NCI-H1436 (cell line): Measurements from ENCODE around the gene CALM3.
"Not testable (repeated sequence)": the region's sequence is repeated elsewhere in the genome, so short reads cannot be mapped to it uniquely, and the experiment has no call there.

ENCODE experiments used
- DNase-seq: peaks from one replicate; lab custom pipeline; 2025; lab: John Stamatoyannopoulos, UW

The CALM3 gene

DNA sequence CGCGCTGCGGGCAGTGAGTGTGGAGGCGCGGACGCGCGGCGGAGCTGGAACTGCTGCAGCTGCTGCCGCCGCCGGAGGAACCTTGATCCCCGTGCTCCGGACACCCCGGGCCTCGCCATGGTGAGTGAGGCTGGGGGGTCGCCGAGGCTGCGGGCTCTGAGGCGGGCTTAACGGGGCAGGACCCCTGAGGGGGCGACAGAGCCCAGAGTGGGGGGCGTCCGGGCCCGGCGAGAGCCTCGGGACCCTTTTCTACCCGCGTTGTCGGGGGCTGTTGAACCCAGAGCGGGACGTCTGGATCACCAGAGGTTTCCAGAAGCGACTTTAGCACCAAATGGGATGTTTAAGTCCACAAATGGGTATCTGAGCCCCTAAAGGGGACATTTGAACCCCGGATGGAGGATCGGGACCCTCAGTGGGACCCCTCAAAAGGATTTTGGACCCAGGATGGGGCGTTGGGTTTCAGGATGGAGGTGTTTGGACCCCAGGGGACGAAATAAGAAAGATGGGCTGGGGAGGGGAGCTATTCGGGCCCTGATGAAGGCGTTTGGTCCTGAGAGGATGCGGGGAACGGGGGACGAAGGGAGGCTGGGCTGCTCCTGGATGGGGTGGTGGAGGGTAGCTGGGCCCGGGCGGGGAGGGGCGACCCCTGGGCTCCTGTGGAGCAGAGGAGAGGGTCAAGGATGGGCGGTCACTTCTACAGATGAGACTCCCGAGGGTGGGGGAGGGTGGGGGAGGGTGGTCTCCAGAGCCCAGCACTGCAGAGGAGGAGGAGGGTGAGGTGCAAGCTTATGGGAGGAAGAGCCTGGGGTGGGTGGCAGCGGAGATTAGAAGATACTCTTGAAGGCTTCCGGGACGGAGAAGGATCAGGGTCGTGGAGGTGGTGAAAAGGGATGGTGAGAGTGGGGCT is at the start of gene CALM3:
TSS of gene CALM3 (plus strand) at position 13 of the 907 bp plus-strand sequence. CDS start at position 118, 105 bp downstream.
- DNase-seq: no peak

DNA sequence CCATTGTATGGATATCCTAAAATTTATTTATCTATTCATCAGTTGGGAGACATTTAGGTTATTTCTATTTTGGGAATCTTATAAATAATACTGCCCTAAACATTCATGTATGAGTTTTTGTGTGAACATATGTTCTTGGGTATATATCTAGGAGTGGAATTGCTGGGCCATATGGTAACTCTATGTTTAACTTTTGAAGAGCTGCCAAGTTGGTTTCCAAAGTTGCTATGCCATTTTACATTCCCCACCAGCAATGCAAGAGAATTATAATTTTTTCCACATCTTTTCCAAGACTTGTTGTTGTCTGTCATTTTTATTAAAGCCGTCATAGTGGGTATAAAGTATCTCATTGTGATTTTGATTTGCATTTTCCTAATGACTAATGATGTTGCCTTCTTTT is 48.2 kb upstream of the CALM3 start:
- no peak for DNase-seq

DNA sequence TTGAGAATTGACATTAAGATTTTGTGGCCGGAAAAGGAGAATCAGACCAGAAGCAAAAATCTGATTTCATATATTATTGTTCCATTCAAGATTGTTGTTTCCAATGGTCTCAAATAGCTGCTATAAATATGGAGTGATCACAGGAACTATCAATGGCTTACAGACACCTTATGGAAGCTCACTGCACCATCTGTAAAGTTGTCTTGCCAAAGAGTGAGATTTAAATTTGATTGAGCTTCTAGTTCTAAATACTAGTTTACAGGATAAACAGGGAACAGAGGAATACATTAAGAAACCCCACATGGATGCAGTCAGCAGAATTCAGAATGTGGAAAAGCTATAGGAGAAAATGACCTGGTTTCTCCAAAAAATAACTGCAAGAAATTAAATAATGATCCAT is 47.0 kb upstream of the CALM3 start:
- no peak for DNase-seq

DNA sequence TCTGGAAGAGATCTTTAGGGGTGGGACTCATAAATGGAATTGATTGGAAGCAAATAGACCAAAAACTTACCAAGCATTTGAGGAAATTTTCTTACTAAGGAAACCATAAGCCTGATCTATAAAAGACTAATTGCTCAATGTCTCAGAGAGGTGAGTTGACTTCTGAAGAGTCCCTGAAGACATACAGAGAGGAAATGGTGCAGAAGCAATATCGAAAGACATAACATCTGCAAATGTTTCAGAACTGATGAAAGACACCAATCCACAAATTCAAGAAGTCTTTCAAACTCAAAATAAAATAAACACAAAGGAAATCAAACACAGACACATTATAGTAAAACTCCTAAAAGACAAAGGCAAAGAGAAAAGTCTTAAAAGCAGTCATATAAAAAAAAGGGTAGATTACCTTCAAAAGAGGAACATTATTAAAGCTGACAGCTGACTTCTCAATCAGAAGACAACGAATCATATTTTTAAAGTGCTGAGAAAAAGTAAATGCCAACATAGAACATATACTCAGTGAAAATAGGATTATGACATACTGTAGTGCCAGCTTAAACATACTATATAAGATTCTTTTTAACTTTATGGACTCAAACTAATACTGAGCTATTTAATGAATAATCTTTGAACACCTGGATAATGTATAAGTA is 45.4 kb upstream of the CALM3 start:
- no peak for DNase-seq

DNA sequence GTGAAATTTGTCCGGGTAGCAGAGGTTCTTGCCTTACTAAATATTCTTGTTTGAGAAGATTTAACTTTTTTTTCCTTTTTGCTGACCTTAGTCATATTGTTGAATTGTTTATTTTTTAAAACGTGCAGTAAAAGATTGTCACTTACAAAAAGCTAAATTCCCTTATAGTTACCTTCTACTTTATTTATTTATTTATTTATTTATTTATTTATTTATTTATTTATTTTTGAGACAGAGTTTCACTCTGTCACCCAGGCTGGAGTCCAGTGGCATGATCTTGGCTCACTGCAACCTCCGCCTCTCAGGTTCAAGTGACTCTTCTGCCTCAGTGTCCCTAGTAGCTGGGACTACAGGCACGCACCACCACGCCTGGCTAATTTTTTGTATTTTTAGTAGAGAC is 44.7 kb upstream of the CALM3 start:
- not testable (repeated sequence) for DNase-seq

DNA sequence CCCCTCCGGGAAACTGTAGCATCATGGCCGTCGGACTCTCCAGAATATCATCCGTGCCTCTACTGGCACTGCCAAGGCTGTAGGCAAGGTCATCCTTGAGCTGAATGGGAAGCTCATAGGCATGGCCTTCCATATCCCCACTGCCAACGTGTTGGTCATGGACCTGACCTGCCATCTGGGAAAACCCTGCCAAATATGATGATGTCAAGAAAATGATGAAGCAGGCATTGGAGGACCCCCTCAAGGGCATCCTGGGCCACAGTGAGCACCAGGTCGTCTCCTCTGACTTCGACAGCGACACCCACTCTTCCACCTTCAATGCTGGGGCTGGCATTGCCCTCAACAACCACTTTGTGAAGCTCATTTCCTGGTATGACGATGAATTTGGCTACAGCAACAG is 41.9 kb upstream of the CALM3 start:
- no peak for DNase-seq

DNA sequence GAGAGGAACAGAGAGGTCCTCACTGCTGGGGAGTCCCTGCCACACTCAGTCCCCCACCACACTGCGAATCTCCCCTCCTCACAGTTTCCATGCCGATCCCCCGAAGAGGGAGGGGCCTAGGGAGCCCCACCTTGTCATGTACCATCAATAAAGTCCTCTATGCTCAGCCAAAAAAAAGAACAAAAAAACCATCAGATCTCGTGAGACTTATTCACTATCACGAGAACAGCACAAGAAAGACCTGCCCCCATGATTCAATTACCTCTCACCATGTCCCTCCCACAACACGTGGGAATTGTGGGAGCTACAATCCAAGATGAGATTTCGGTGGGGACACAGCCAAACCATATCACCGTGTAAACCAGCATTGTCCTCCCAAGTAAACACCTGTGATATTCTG is 41.5 kb upstream of the CALM3 start:
- DNase-seq: not testable (repeated sequence)

DNA sequence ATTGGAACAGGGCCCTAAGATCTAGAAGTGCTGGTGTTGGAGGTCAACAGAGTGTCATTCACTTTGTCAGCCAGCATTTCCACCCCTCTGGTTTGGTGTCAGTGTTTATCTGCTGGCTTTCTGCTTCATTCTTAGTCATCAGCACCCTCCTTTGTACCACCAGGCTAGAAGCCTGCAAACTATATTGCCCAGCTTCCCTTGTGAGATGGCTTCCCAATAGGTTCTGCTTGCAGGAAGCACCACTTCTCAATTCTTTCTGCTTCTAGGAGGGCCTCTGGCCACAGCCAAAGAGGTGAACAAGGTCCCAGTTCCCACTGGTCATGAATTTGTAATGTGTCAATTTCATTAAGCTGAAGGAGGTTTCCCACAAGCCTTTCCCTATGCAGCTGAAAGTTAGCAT is 36.4 kb upstream of the CALM3 start:
- no peak for DNase-seq

DNA sequence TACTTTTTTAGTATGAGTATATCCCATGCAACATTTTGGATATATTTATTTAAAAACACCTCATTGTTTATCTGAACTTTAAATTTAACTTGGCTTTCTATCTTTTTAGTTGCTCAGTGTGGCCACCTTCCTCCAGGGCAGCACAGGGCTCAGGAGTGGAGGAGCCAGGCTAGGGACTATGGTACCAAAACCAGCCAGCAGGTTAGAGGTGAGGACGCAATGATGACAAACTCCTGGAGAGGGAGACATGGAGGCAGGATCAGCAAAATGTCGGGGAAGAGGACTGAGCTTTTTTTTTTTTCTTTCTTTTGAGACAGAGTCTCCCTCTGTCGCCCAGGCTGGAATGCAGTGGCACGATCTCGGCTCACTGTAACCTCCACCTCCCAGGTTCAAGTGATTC is 29.6 kb upstream of the CALM3 start:
- DNase-seq: peak; percentile 9

DNA sequence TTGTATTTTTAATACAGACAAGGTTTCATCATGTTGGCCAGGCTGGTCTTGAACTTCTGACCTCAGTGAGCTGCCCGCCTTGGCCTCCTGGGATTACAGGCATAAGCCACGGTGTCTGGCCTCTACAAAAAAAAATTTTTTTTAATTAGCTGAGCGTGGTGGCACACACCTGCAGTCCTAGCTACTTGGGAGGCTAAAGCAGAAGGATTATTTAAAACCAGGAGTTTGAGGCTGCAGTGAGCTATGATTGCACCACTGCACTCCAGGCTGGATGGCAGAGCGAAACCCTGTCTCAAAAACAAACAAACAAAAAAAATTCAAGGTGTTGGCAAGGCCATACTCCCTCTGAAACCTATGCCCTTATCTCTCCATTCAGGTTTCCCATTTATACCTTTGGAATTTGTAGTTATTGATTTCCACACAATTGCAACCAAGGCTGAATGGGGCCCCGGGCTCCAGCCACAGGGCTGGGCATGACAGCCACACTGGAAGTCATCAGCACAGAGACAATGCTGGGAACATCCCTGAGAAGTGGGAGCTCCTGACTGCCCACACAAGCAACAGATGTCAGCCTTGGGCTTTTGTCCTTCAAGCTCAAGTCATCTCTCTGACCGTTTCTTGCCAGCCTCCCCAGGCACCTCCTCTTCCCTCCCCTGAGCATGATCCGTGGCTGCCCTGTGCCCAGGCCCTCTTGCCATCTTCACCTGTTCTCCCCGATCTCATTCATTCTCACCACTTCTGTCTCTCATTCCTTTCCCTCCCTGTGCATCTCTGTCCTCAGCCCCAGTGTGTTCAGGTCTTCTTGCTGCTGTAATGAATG is 27.2 kb upstream of the CALM3 start:
- DNase-seq: no peak

DNA sequence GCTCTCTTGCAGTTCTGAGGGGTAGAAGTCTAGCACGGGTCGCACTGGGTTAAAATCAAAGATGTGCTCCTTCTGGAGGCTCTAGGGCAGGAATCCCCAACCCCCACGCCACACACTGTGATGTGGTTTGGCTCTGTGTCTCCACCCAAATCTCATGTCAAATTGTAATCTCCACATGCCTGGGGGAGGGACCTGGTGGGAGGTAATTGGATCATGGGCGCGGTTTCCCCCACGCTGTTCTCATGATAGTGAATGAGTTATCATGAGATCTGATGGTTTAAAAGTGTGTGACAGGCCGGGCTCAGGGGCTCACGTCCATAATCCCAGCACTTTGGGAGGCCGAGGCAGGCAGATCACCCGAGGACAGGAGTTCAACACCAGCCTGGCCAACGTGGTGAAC is 26.6 kb upstream of the CALM3 start:
- no peak for DNase-seq

DNA sequence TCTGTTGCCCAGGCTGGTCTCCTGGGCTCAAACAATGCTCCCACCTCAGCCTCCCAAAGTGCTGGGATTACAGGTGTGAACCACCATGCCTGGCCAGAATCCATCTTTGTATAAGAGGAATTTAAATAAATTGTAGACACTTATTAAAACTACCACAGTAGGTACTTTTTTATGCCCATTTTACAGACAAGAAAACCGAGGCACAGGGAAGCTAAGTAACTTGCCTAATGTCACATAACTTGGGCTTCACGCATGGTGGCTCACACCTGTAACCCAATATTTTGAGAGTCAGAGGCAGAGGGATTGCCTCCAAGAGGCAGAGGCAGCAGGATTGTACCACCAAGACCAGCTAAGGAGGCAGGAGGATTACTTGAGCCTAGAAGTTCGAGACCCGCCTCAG is 22.7 kb upstream of the CALM3 start:
- DNase-seq: no peak

DNA sequence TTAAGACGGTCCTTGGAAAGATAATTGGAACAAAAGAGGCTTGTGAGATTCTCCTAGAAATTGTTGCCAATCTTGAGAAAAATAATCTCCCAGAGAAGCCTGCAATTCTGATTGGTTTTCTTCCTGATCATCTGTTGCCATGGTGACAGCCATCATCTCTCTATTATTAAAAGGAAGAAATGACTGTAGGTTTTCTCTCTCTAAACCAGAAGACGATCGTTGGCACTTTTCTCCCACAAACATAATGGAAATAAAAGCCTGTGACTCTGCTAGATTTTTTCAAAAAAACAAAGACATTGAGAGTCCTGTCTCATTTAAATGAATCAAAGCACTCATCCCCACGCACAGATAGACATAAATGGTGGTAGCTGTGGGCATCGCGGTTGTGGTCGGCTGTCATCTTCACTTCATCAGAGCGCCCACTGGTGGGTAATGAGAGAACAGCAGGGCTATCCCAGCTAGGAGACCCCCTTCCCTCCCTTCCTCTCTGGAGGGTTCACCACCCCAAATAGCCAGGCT is 21.7 kb upstream of the CALM3 start:
- DNase-seq: no peak

DNA sequence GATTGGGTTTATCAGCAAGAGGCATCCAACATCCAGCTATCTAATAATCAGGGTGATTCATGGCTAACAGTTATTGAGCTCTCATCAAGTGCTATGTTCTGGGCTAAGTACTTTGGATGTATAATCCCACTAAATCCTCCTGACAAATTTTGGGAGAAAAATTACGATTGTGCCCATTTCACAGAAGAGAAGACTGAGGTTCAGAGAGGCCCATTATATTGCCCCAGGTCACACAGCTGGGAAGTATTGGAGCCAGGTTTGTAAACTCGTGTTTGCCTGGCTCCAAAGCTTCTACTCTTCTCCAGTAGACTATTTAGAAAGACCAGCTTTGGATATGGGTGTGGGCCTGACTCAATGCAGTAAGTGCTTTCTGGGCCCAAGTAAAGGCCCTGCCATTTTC is 20.9 kb upstream of the CALM3 start:
- no peak for DNase-seq

DNA sequence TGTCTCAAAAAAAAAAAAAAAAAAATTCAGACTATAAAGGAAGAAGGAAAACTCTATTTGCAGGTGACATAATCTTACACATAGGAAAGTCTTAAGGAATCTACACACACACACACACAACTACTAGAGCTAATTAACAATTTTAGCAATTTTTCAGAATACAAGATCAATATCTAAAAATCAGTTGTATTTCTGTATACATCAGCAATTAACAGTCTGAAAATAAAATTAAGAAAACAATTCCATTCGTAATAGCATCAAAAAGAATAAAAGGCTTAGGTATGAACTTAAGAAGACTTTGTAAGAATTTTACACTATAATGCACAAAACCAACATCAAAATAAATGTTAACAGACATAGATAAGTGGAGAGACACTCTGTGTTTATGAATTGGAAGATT is 15.6 kb upstream of the CALM3 start:
- no peak for DNase-seq

DNA sequence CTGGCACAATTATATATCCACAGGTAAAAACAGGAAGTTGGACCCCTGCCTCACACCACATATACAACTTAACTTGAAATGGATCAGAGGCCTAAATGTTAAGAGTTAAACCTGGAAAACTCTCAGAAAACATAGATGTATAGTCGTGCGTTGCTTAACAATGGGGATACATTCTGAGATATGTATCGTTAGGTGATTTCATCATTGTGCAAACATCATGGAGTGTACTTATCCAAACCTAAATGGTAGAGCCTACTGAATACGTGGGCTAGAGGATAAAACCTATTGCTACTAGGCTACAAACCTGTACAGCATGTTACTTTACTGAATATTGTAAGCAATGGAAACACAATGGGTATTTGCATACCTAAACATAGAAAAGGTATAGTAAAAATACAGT is 14.8 kb upstream of the CALM3 start:
- no peak for DNase-seq

DNA sequence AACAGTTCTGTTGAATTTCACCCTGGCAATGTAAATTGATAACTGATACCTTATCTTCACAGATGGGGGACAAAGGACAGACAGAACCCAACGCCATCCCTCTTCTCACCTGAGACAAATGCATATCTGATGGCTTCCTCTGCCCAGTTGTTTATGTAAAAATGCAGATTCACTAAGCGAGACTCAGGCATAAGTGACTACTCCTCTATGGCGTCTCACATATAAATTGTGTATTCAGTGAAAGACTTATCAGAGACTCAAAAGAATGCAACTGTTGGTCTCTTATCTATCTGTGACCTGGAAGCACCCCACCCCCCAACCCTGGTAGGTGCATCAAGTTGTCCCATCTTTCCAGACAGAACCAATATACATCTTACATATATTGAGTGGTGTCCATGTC is 13.3 kb upstream of the CALM3 start:
- no peak for DNase-seq

DNA sequence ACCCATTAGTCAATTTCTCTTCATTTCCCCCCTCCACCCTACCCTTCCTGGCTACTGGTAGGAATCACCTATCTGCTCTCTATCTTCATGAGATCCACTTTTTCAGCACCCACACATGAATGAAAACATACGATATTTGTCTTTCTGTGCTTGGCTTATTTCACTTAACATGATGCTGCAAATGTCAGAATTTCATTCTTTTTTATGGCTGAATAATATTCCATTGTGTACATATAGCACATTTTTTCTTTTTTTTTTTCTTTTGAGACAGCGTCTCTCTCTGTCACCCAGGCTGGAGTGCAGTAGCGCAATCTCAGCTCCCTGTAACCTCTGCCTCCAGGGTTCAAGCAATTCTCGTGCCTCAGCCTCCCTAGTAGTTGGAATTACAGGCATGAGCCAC is 9.9 kb upstream of the CALM3 start:
- DNase-seq: no peak

DNA sequence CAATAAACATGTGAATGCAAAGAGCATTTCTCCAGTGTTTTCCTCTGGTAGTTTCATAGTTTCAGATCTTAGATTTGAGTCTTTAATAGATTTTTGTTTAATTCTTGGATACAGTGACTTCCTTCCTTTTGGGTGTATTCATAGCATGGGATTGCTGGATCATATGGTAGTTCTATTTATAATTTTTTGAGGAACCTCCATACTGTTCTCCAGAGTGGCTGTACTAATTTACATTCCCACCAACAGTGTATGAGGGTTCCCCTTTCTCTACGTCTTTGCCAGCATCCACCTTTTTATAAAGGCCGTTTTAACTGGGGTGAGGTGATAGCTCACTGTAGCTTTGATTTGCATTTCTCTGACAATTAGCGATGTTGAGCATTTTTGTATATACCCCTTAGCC is 9.3 kb upstream of the CALM3 start:
- no peak for DNase-seq

DNA sequence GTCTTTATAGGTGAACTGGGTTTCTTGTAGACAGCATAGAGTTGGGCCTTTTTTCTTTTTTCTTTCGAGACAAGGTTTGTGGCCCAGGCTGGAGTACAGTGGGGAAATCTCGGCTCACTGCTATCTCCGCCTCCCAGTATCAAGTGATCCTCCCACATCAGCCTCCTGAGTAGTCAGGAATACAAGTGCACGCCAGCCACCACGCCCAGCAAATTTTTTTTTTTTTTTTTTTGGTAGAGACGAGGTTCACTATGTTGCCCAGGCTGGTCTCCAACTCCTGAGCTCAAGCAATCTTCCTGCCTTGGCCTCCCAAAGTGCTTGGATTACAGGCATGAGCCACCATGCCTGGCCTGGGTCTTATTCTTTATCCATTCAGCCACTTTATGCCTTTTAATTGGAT is 5.1 kb upstream of the CALM3 start:
- DNase-seq: no peak

DNA sequence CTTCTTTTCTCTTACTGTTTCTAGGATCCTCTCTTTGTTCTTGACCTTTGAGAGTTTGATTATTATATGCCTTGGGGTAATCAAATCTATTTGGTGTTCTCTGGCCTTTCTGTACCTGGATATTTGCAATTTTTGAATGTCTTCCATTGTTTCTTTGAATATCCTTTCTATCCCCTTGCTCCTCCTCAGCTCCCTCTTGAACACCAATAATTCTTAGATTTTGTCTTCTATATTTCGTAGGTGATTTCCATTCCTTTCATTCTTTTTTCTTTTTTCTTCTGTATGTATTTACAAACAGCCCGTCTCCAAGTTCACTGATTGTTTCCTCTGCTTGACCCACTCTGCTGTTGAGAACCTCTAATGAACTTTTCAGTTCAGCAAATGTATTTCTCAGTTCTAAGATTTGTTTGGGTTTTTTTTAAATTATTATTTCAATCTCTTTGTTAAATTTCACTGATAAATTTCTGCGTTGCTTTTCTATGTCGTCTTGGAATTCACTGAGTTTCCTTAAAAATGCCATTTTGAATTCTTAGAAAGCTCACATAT is 2.7 kb upstream of the CALM3 start:
- DNase-seq: no peak

DNA sequence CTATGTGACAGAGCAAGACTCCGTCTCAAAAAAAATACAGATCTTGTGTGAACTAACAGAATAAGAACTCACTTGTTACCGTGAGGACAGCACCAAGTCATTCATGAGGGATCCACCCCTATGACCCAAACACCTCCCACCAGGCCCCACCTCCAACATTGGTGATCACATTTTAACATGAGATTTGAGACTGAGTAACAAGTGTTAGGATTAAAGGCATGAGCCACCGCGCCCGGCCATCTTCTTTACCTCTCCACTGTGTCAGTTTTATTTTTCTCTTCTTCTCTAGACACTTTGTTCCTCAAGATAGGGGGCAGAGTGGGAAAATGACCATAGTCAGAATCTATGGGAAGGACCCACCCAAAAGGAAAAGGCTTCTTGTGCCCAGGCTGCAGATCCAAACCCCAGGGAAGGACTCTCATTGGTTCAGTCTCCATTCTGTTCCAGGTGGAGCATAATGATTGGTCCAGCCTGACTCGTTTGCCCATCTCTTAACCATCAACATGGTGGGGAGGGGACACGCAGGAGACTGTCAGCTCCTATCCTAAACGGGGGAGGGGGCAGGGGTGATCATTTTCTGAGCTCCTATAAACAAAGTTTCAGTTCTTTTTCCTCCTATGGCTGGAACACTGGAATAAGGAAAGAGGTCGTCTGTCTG is 1.3 kb upstream of the CALM3 start:
- no peak for DNase-seq
